H1 (cell line): Measurements from ENCODE around the gene GEMIN2. TPM values are rescaled to one million over a fixed set of nuclear protein-coding genes. Genes with fewer than 3 reads are reported as not detected.

Source experiments
- ATF2 ChIP-seq: IDR thresholded peaks from 2 replicates; pipeline ENCODE4 v1.6.1; 2012; ENCODE audit warnings: low read length, inconsistent platforms
- CEBPB ChIP-seq: IDR thresholded peaks from 2 replicates; pipeline ENCODE4 v1.6.1; 2012; ENCODE audit warnings: low read depth, low read length
- RAD21 ChIP-seq, 2 experiments: IDR thresholded peaks in 1 of 2; conservative IDR thresholded peaks in 1 of 2; 2 replicates each; pipeline ENCODE4 v1.6.1; 2011; ENCODE audit warnings: low read depth in 2 of 2, low read length in 2 of 2, improper control_type of control experiment in 1 of 2, inconsistent platforms in 1 of 2, mild to moderate bottlenecking in 1 of 2, moderate library complexity in 1 of 2
- RNF2 ChIP-seq: fragments of 200-900, 300-1000 bp; sonication (generic); IDR thresholded peaks from 2 replicates; pipeline ENCODE4 v1.7.1; 2016; ENCODE audit warnings: borderline replicate concordance, low read depth, mild to moderate bottlenecking, antibody characterized with exemption, low read length; ENCODE audit not compliant: poor library complexity, severe bottlenecking; ENCODE audit errors: missing control alignments
- polyA plus RNA-seq, 7 experiments: library from polyadenylated mRNA; depleted of rRNA in 3 of 7; stranded (reverse) in 5 of 7; unstranded in 2 of 7; fragments of >200 nt in 5 of 7; fragments of 200-250 nt in 2 of 7; gene quantifications; 1 replicate in 5 of 7; 2 replicates in 1 of 7; 4 replicates in 1 of 7; pipeline versions ENCODE4 v1.2.1 to v1.2.3, GENCODE V29; 2011 to 2013; ENCODE audit warnings: missing spikeins in 2 of 7, mixed read lengths in 2 of 7
- total RNA-seq: library from RNA; stranded (reverse); fragmentation: NEBNext Ultra II Directional; extraction: Animal tissue kit (Norgen Biotek cat#: 25700); gene quantifications from 2 replicates; pipeline ENCODE4 v1.2.1, GENCODE V29; 2021
- TF ChIP-seq, protein P1 (sequence below): IDR thresholded peaks from 2 replicates; pipeline ENCODE4 v1.6.1; 2012; ENCODE audit warnings: inconsistent platforms

Gene GEMIN2
- total and polyA plus RNA-seq, 2 of the 8 experiments (the other 6 are each of a cell fraction or from before 2014, with no cell fraction given): 29.1 to 30.8 TPM

DNA sequence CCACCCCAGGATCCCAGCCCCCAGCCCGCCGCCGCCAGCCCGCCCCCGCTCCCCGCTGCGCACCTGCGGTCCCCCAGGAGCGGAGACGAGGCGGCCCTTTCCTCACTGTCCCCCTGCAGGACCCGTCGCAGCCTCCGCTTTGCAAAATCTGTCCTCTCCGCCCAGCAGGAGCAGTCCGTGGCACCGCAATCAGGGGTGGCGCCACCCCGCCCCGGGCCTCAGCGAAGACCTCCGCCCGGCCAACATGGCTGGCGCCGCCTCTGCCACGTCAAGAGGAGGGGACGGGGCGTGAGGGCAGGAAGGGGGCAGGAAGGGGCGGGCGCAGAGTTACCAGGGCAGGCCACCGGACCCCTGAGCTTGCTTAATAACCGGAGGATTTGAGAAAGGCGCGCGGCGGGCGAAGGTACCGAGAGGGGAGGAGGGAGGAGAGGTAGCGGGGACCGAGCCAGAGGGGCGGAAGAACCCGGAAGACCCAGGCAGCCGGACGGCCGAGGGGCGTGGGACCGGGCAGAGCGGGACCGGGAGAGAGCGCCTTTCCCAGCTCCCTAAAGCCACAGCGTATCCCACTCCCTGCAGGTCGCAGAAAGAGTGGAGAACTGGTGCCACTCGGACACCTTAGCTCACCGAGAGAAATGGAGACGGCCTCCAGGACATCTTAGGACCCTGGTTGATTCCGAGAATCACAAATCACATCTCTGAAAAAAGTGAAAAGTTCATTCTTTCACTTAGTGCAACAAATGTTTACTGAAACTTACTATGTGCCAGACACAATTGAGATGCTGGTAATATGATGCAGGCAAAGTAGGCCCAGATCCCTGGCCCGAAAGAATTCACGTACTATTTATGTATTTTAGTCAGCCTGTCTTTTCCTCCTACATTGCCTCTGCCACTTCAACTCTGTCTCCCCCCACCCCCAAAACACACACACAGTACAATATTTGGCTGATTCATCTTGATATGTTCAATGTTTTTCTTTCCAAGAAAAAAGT lies 10.9 kb upstream of the GEMIN2 start, which contains the start of gene SEC23A (continued):
- TF ChIP-seq RAD21 (IDR thresholded peaks at IDR 0.05 in 1 of 2, conservative IDR thresholded peaks at IDR 0.05 in 1 of 2; ENCODE audit: low read depth in 2 of 2, low read length in 2 of 2) (no peak), ATF2 (no peak), CEBPB (peak; percentile 76; the same call in 1 of the 2 replicates), RNF2 (no peak)
- TF ChIP-seq, protein P1, sequence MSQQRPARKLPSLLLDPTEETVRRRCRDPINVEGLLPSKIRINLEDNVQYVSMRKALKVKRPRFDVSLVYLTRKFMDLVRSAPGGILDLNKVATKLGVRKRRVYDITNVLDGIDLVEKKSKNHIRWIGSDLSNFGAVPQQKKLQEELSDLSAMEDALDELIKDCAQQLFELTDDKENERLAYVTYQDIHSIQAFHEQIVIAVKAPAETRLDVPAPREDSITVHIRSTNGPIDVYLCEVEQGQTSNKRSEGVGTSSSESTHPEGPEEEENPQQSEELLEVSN: no peak
